ACHN (cell line): ENCODE measurements around the gene SMAD3.

ENCODE experiments used
- DNase-seq: peaks from one replicate; pipeline ENCODE4 v3.0.0-alpha.2; 2015
- in situ Hi-C: cut with HindIII; loops from 2 replicates; pipeline ENCODE4 v1.10.0; 2017; ENCODE audit warnings: low sequenced_read_pairs, low pct_ligation_motif_present, low pct_unique_long_range_greater_than_20kb

The SMAD3 gene

DNA sequence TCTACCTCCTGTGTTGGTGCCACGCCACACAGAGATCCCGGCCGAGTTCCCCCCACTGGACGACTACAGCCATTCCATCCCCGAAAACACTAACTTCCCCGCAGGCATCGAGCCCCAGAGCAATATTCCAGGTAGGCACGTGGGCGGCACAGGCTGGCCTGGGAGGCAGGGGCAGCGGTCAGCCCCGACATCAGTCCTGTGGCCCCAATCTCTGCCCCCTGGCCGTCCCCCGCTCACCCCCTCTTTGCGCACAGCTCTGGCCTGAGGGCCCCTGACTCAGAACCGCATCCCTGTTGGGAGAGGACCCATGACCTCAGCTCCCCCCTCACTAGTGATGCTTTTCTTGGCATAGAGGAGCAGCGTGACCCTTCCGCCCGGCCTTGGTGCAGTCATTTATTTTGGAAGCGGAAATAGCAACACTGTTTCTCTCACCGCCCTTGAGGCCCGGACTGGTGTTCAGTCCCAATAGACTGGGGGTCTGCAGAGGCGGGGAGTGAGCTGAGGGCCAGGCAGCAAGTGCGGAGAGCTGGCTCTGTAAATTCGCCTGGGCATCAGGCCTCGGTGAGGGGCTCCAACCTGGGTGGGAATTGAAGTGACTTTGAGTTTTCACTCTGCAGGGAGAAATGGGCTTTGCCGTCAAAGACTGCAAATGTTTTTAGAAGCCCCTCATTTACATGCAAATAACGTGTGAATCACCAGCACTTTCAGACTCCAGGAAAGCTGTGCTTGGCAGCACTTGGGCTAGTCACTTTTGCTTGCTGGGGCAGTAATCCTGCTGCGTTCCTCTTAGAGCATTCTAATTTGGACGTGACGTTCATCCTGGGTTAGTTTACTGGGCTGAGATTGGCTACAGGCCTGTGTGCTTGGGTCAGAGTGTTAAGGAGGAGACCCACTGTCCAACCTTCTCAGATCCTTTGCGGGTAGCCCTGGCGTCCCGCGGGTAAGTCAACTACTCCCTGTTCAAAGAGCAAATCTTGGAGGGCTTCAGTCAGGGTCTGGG, 100.2 kb downstream of the SMAD3 start:
- in situ Hi-C loops = no loop called here

DNA sequence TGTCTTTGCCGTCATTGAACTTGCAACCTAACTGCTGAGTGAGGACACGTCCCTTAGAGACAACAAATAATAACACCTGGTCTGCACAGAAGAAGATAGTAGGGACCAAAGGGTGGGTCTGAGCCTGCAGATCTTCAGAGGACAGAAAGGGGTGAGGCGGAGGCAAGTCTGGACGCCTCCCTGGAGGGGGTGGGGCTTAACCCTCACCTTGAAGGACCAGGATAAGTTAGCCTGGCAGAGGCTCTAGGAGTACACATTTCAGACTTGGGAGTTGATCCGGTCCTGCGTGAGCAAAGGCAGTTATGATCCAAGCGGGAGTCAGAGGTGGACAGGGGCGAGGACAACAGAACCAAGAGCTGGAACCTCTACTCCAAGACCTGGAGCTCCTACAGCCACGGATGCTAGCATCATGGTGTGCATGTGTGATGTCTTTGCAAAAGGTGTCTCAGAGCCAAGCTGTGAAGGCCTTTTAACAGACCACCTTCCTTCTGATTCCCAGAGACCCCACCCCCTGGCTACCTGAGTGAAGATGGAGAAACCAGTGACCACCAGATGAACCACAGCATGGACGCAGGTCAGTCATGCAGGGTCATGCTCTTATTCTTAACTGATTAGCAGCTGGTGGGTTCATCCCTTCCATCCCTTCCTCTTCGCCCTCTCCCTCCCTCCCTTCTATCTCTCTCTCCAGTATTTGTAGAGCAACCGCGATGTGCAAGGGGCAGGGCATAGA, 101.0 kb downstream of the SMAD3 start:
- DNase-seq = no peak
- in situ Hi-C loops = no loop called here

More for the DNA sequence above, 100.2 kb downstream of the SMAD3 start:
- DNase-seq = no peak

DNA sequence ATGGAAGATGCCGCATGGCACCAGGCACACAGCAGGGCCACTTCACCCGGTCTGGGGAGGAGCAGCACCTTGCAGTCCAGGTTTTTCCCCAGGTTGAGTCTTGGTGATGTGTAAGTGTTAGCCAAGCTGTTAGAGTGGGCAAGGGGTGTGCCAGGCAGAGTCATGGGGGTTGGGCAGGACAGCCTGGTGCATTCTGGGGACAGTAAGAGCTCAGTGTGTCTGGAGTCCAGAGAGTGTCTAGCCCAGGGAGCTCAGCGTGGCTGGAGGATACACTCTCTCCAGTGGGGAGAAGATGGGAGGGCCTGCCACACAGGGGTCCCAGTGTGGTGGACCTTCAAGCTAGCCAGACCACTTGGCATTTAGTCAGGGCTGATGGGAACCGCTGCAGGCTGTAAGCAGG, 101.7 kb downstream of the SMAD3 start:
- DNase-seq = no peak
- in situ Hi-C loops = no loop called here

DNA sequence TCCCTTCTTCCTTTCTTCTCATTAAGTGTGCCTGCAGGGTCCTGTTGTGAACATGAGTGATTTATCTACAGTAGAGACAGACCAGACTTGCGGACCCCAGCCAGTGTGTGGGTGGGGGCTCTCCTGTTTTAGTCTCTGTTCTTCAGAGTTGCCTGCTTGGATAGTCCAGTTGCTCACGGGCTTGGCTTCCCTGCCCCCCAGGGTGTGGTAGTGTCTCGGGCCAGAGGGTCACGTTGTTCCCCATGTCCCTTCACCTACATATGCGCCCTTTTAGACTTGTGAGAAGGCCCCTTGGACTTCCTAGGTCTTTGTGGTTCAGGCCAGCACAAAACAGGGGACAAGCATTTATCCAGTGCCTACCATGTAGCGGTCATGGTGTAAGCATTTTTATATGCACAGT, 103.3 kb downstream of the SMAD3 start:
- in situ Hi-C loops = no loop called here

DNA sequence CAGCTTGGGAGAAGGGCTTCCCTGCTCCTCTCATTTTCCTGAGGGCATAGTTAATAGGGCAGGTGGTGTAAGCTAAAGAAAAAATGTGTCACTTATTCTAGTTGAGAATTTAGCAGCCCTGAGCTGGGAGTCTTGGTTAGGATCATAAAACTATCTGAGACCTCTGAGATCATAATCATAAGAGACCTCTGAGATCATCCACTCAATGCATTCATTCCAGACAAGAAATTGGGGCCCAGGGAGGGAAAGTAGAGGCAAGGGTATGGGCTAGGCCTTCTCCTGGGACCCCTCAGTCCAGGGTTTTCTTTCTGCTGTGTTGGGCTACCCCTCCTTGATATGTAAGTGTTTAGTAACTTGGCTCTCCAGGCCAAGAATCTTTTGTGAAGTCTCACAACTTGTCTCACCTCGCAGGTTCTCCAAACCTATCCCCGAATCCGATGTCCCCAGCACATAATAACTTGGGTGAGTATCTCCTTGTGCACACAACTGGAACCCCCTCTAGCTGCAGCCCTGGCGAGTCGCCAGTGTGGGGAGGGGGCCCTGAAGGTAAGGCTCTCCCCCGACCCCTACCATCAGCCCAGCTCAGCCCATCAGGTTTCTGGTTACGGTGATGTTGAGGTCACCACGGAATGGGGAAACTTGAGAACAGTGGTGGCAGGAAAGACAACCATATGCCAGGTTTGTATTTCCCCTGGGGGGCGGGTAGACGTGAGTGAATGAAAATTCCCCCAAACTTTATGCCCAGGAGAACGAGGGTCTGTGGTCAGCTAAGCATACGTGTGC, 104.9 kb downstream of the SMAD3 start:
- DNase-seq = no peak
- in situ Hi-C loops = no loop called here

More for the DNA sequence above, 103.3 kb downstream of the SMAD3 start:
- DNase-seq = no peak

DNA sequence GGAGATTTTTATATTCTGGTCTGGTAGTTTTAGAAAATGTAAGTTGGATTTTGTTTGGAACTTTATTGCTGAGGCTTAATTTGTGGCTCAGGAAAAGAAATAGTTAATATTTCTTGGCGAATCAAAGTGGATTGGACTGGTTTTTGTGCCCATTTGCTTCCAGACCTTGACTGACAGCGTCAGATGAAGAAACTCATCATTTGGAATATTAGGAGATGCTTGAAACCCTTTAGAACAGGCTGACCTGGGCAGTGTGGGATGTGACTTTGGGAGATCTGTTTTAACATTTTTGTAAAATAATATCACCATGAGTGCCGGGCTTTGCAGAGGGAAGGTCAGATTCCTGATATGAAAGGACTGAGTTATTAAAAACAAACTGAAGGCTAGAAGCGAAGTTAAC, 106.1 kb downstream of the SMAD3 start:
- in situ Hi-C loops = no loop called here
- no peak for DNase-seq

DNA sequence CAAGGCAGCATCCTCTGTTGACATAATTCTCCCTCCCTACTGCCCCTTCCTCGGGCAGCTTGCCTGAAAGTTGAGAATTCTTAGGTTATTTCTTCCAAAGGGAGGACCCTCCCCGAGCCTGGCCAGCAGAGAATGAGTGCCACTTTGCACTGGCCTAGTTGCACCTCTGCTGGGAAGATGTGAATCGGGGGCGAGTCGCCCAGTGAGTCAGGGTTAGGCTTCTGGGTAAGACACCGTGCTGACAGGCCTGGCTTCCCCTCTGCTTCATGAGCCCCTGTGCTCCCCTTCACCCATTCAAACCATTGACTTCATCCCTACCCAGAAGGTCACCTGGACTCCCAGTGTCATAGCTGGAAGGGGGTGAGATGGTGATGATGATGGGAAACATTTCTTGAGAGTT, 106.8 kb downstream of the SMAD3 start:
- in situ Hi-C loops = no loop called here
- DNase-seq = no peak

DNA sequence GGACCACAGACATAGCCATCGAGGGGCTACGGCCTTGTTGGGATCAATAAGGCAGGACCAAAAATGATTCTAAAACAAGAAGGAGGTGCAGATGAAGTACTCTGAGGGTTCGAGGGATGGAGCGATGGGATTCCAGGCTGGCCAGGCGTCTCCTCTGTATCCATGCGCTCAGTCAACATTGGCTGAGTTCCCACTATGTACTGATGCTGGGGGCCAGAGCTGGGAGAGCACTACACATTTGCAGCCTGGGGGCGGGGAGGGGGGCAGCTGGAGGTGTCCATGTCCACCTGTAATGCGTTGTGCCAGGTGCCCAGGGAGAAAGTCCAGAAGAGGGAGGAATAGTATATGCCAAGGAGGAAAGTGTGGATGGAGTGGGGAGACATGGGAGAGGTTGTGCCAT, 107.6 kb downstream of the SMAD3 start:
- in situ Hi-C loops = no loop called here

DNA sequence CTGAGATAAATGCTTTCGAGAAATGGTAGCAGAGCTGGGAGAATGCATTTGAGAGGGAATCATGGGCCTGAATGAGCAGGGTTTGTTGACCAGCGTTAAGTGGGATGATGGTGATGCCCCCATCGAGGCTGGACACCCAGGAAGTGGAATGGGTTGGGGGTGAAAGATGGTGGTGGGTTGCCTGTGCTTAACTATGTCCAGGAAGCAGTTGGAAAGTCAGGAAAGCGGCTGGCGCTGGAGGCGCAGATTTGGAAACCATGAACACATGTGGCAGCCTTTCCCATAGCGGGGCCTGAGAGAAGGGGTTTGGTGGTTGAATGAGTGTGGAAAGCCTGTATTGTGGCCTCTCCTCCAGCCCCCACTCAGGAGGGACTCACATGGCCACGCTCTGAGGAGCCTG, 108.4 kb downstream of the SMAD3 start:
- in situ Hi-C loops = no loop called here
- no peak for DNase-seq

More for the DNA sequence above, 107.6 kb downstream of the SMAD3 start:
- DNase-seq = no peak

DNA sequence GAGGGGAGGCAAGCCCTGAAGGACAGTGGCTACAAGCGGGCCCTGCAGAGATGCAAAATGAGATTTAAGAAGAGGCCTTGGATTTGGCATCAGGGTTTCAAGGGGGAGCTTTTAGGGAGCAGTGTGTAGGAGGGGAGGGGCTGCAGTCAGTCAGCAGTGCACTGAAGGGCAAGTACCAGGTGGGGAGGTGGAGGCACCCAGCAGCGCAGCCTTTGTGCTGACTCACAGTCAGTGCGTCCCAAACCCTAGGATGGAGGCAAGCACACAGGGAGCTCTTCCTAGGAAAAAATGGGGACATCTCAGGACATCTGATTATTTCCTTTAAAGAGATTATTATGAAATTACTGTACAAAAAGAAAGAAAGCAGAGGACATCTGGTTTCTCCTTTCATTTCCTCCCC, 109.0 kb downstream of the SMAD3 start:
- DNase-seq = no peak
- in situ Hi-C loops = no loop called here

DNA sequence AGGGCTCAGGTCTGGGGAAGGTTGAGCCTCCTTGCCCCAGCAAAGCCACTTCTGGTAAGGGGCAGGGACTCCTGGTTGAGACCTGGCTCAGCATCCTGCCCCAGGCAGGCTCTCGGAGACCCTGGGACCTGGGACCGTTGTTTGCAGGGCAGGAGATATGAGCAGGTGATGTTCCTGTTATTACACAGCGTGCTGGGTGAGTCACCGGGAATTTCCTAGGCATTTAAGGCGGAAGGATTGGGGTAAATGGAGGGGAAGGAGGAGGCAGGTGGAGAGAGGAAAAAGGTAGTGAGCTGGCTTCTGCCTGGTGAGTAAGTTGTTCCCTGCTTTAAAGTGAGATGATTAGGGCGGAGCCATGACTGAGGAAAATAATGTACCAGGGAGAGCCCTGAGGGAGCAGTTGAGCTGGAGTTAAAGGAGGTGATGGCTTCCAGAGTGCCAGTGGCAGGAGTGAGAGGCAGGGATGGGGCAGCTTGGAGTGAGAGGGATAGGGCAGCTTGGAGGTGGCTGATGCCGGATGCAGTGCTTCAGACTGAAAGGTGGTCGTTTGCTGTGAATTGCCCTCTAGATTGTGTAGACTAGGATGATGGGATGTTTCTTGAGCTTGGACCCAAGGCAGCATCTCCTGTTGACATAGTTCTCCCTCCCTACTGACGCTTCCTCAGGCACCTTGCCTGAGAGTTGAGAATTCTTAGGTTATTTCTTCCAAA, 109.6 kb downstream of the SMAD3 start:
- in situ Hi-C loops = no loop called here
- DNase-seq = peak; percentile 41

DNA sequence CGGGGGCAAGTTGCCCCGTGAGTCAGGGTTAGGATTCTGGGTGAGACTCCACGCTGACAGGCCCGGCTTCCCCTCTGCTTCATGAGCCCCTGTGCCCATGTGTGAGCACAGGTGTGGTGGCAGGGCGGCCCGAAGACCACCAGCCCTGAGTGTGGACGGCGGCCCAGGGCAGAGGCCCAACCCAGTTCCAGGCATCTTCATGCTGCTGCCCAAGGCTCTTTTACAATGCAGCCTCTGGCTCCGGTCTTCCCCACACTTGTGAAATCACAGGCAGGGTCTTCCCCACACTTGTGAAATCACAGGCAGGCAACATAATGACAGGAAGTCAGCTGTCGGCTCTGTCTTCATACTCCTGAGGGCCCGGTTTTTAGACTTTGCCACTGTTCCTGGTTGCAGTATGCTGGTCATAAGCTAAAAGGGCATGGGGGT, 110.3 kb downstream of the SMAD3 start:
- DNase-seq = no peak
- in situ Hi-C loops = no loop called here

DNA sequence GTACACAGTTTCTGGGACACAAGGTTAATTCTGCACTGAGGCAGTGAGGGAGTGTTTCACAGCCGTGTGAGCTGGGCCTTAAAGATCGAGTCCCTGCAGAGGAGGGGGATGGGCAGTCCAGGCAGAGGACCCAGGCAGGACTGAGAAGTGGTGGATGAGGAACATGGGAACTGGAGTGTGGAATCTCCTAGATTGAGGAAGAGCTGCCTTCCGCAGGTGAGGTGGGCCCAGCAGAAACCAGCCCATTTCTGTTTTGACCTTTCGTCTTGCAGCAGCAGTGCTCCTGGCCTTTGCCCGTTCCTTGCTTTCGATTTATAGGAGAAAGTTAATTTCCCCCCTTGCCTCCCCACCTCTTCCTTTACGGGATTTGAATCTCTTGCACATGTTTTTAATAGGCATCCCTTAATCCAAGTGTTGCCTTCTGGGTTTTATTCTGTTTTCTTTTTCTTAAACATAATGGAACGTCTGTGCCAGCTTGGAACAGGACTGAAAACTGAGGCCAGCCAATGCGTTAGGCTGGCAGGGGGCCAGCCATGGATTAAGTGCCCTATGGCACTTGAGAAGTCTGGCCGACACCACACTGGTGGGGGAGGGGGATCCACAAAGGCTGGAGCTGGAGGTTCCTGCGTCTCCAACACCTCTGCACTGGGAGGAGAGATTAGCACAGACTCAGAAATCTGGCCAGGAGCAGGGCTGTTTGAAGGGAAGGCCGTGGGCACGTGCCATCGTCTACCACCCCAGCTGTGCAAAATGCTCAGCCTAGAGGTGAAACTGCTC, 111.0 kb downstream of the SMAD3 start:
- DNase-seq = no peak
- in situ Hi-C loops = no loop called here

DNA sequence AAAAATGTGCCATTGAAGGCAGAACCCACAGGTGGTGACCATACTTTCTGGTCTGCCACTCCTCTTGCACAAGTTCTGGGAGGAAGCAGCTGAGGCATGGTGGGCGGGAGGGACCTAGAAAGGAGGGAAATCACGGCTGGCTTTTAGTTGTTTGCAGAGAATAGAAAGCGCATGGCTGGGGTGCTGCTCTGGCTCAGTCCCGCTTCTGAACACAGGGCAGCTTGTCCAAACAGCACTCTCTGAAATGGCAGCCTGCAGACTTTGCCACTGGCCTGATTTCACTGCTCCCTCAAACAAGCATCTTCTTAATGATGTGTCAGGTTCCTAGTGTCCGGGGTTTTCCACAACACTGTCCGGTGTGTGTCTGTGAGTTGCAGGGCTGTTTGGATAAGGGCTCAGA, 112.3 kb downstream of the SMAD3 start:
- in situ Hi-C loops = no loop called here
- DNase-seq = no peak

DNA sequence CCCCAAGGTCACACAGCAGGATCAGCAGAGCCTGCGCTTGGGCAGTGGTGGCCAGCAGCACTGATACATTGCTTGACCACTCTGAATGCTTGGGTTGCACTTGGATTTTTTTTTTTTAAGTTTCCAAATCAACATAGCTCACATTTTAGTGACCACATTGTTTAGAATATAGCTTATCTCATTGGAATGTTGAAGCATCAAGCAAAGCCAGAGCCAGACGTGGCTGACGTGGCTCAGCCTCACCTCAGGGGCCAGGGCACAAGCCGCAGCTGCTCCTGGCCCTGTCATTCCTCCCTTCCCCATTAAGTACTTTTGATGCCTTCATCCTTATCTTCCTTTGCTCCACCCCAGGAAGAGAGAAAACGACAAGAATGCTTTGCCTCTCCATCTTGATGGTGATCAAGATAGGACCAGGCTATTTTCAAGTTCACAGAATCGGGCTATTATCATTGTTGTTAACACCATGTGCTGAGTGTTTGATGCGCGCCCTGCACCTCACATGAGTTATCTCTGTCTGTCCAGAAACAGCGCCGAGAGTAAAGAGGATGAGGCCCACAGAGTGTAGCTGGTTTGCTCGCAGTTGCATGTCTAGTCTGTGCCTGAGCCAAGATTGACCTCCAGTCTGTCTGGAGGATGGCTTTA, 113.3 kb downstream of the SMAD3 start:
- DNase-seq = peak; percentile 82
- in situ Hi-C loops = no loop called here

DNA sequence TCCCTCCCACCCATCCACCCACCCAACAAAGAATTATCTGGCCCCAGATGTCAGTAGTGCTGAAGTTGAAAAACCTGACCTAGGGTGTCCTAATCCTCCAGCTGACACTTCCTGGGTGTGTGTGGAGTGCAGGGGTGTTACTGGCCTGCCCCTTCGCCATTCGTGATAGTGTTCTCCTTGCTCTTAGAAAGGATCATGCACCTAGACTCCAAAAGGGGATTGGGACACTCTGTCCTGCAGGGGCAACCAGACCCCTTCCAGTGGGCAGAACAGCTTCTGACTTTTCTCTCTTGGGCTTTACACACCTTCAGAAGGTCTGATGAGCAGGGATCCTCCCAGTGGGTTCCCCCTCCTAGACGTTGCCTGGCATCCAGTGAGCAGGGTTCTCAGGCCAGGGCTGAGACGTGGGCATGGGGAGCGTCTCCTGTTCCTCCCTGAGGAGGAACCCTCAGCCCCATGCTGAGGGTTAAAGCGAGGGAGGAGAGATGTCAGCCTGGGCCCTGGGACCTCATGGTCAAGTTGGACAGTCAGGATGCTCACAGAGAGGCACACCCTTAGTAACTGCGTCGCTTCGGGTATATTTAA, 114.1 kb downstream of the SMAD3 start:
- in situ Hi-C loops = no loop called here
- no peak for DNase-seq

DNA sequence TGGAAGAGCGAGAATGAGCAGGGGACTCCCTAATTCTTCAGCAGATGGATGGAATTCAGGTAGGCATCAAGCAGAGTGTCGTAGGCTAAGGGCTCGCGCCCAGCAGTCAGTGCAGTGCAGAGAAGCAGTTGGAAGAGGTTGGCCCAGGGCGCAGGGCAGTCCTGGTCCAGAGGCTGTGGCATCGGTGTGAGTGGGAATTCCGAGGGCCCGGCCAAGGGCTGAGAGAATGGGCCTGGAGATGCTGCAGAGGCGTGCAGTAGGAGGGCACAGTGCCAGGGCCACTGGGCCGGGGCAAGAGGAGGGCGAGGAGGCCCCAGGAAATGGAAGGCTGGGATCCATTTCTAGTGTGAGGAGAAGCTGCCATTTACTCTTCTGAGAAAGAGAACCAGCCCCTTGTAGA, 114.6 kb downstream of the SMAD3 start:
- no peak for DNase-seq
- in situ Hi-C loops = no loop called here
